ENCODE results near the gene PKDCC.

DNA sequence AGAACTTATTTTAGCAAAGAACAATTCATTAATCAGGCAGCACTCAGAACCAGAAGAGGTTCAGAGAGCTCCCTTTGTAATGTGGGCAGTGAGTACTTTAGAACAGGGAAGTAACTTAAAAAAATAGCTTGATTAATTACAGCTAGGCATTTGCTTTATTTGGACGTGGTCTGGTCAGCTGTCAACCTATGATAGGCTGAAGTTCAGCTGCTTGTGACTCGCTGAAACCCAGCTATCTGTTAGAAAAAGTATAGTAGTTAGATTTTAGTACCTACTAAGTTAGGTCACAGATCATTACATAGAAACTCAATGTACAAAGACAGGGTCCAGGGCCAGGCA is 40.0 kb downstream of the PKDCC start:
- TF ChIP-seq, protein P1, sequence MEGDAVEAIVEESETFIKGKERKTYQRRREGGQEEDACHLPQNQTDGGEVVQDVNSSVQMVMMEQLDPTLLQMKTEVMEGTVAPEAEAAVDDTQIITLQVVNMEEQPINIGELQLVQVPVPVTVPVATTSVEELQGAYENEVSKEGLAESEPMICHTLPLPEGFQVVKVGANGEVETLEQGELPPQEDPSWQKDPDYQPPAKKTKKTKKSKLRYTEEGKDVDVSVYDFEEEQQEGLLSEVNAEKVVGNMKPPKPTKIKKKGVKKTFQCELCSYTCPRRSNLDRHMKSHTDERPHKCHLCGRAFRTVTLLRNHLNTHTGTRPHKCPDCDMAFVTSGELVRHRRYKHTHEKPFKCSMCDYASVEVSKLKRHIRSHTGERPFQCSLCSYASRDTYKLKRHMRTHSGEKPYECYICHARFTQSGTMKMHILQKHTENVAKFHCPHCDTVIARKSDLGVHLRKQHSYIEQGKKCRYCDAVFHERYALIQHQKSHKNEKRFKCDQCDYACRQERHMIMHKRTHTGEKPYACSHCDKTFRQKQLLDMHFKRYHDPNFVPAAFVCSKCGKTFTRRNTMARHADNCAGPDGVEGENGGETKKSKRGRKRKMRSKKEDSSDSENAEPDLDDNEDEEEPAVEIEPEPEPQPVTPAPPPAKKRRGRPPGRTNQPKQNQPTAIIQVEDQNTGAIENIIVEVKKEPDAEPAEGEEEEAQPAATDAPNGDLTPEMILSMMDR (IDR thresholded peaks at IDR 0.05): no peak
- no peak for TF ChIP-seq POLR2A (IDR thresholded peaks at IDR 0.05)

All from tibial nerve (tissue), 3 donors.